Activated CD4-positive, alpha-beta memory T cell treated with anti-CD3 and anti-CD28 coated beads for 36 hours (primary cell): ENCODE data around the gene LYL1. TPM values are rescaled to one million over a fixed set of nuclear protein-coding genes. Genes with fewer than 3 reads are reported as not detected.

Experiments
- CTCF ChIA-PET: fragments of 350-600 bp; sonication (Branson Sonifier 250); formaldehyde crosslinking; loops from one replicate; lab custom pipeline; 2021; ENCODE audit warnings: antibody characterized with exemption, inconsistent platforms; lab: Charles Lee
- POLR2A ChIA-PET: fragments of 350-600 bp; sonication (Branson Sonifier 250); formaldehyde crosslinking; loops from one replicate; lab custom pipeline; 2021; ENCODE audit warnings: antibody characterized with exemption; lab: Charles Lee
- DNase-seq: peaks from one replicate; pipeline ENCODE4 v3.0.0-alpha.2; 2020
- H3K27ac Mint-ChIP-seq: one replicate; pipeline ENCODE4 v1.8.0; 2021; ENCODE audit warnings: mixed read lengths
- H3K27me3 Mint-ChIP-seq: one replicate; pipeline ENCODE4 v1.8.0; 2021; ENCODE audit warnings: mixed read lengths
- H3K36me3 Mint-ChIP-seq: one replicate; pipeline ENCODE4 v1.8.0; 2021; ENCODE audit warnings: mixed read lengths
- H3K4me1 Mint-ChIP-seq: one replicate; pipeline ENCODE4 v1.8.0; 2021; ENCODE audit warnings: low read depth, mixed read lengths
- H3K4me3 Mint-ChIP-seq: one replicate; pipeline ENCODE4 v1.8.0; 2021; ENCODE audit warnings: mild to moderate bottlenecking, mixed read lengths
- H3K9me3 Mint-ChIP-seq: one replicate; pipeline ENCODE4 v1.8.0; 2021; ENCODE audit warnings: mixed read lengths
- intact Hi-C: fragments of 100-400 bp; cut with micrococcal nuclease; formaldehyde crosslinking; loops from one replicate; pipeline ENCODE4 v1.15.1; 2023
- total RNA-seq, 2 experiments: library from RNA; stranded (reverse); gene quantifications; one replicate each; pipeline ENCODE4 v1.2.3, GENCODE V29; 2021

The LYL1 gene
- total RNA-seq, 2 experiments from 2014 or later = 5.0 to 5.6 TPM

DNA sequence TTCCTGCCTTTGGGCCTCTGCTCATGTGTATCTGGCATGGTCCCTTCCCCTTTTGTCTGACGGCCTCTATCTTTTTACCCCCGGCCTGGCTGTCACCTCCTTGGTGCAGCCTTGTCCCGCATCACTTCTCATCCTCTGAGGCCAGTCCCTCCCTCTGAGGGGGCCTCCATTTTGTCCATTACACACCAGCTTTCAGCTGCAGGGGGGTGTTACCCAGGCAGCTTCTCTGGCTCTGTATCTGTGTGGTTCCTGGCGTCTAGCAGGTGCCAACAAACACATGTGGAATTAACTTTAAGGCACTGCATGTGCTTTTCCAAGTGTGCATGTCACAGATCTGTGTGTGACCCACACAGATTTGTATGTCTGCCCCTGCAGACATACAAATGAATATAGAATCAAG is 52.4 kb downstream of the LYL1 start:
- H3K4me3 Mint-ChIP-seq = no peak overlapping the region
- no peaks in the 10 kb centered on the region for H3K36me3 Mint-ChIP-seq
- no peak overlapping the region for H3K27ac Mint-ChIP-seq
- DNase-seq = no peak
- peaks cover 7% of the 10 kb centered on the region for H3K27me3 Mint-ChIP-seq
- CTCF ChIA-PET = interaction anchor here (1.0 to 1.2 kb wide), 2 partner anchors 11 to 72 kb away, joined by 3 to 10 read pairs; no protein-coding TSS in a partner anchor
- POLR2A ChIA-PET = no interaction called here
- H3K9me3 Mint-ChIP-seq = no peaks in the 10 kb centered on the region
- intact Hi-C loops = no loop called here
- H3K4me1 Mint-ChIP-seq = peaks cover 3% of the 10 kb centered on the region

Other genes starting within 250 kb of the LYL1 start
- gene DNASE2, start 221.4 kb downstream of the LYL1 start, total RNA-seq = 10 to 100 TPM; 27.0 to 27.5 TPM
- gene KLF1, start 215.7 kb downstream of the LYL1 start, total RNA-seq = under 1 TPM; 0.12 to 0.19 TPM
- gene GCDH, start 211.7 kb downstream of the LYL1 start, total RNA-seq = 10 to 100 TPM; 33.6 to 34.4 TPM
- gene SYCE2, start 183.6 kb downstream of the LYL1 start, total RNA-seq = 1 to 10 TPM; 3.0 to 4.2 TPM
- 100 to 1,000 TPM; 109 to 110 TPM for gene FARSA, start 169.1 kb downstream of the LYL1 start, total RNA-seq
- 100 to 1,000 TPM; 625 to 642 TPM for gene CALR, start 164.2 kb downstream of the LYL1 start, total RNA-seq
- gene RAD23A, start 157.0 kb downstream of the LYL1 start, total RNA-seq = 100 to 1,000 TPM; 190 to 194 TPM
- gene GADD45GIP1, start 145.6 kb downstream of the LYL1 start, total RNA-seq = 10 to 100 TPM; 31.2 to 32.6 TPM
- gene DAND5, start 133.3 kb downstream of the LYL1 start, total RNA-seq = under 1 TPM in 1 of 2 experiments, not detected in 1; 0.12 TPM
- gene NFIX, start 107.4 kb downstream of the LYL1 start, total RNA-seq = 1 to 10 TPM; 1.6 to 2.0 TPM
- gene TRMT1, start 13.9 kb upstream of the LYL1 start, total RNA-seq = 10 to 100 TPM; 59.2 to 61.3 TPM
- 10 to 100 TPM; 89.8 to 90.9 TPM for gene NACC1, start 15.4 kb upstream of the LYL1 start, total RNA-seq
- 10 to 100 TPM; 65.5 to 66.3 TPM for gene STX10, start 47.5 kb upstream of the LYL1 start, total RNA-seq
- gene IER2, start 47.6 kb upstream of the LYL1 start, total RNA-seq = 100 to 1,000 TPM; 129 to 137 TPM